Uterus (tissue), 4 donors: ENCODE data around the gene FARS2. TPM values are rescaled to one million over a fixed set of nuclear protein-coding genes. Genes with fewer than 3 reads are reported as not detected.

ENCODE experiments used
- DNase-seq, 2 donors: peaks; one replicate each; pipeline ENCODE4 v3.0.0-alpha.2; 2019 to 2020
- H3K27ac ChIP-seq, 2 donors: fragments of 200-600 bp; sonication (generic); 1 replicate in 1 of 2; 2 replicates in 1 of 2; pipeline ENCODE4 v1.5.1; 2016 to 2018
- H3K27me3 ChIP-seq, 2 donors: fragments of 200-600 bp; sonication (generic); one replicate each; pipeline ENCODE4 v1.5.1; 2018 to 2019; ENCODE audit warnings: control low read depth in 1 of 2
- H3K36me3 ChIP-seq, 2 donors: fragments of 200-600 bp; sonication (generic); one replicate each; pipeline ENCODE4 v1.5.1; 2019; ENCODE audit warnings: control low read depth in 1 of 2
- H3K4me1 ChIP-seq, 2 donors: fragments of 200-600 bp; sonication (generic); one replicate each; pipeline ENCODE4 v1.5.1; 2018 to 2019; ENCODE audit warnings: control low read depth in 1 of 2
- H3K4me3 ChIP-seq, 2 donors: fragments of 200-600 bp; sonication (generic); 1 replicate in 1 of 2; 2 replicates in 1 of 2; pipeline ENCODE4 v1.5.1; 2018 to 2019; ENCODE audit warnings: mild to moderate bottlenecking in 1 of 2
- H3K9me3 ChIP-seq, 2 donors: fragments of 200-600 bp; sonication (generic); one replicate each; pipeline ENCODE4 v1.5.1; 2019; ENCODE audit warnings: control low read depth in 1 of 2
- CTCF ChIP-seq, 4 experiments: fragments of 200-600 bp in 2 of 4; fragments of 450-650 bp in 2 of 4; sonication (generic) in 2 of 4; IDR thresholded peaks; one replicate each; pipeline ENCODE4 v1.5.1; 2016 to 2019; ENCODE audit warnings: antibody characterized with exemption in 4 of 4, mild to moderate bottlenecking in 2 of 4, moderate library complexity in 1 of 4
- POLR2A ChIP-seq, 2 donors: fragments of 450-650 bp; IDR thresholded peaks; one replicate each; pipeline ENCODE4 v1.6.1; 2016; ENCODE audit warnings: antibody characterized with exemption in 2 of 2, mild to moderate bottlenecking in 1 of 2, moderate library complexity in 1 of 2
- intact Hi-C: fragments of 100-400 bp; cut with DNase I; formaldehyde crosslinking; loops from one replicate; pipeline ENCODE4 v1.15.1; 2023; ENCODE audit warnings: low total_unique reads
- total RNA-seq, 4 donors: library from RNA; depleted of rRNA in 3 of 4; stranded (reverse); fragments of >200 nt in 3 of 4; gene quantifications; one replicate each; pipeline versions ENCODE4 v1.1.0 to v1.2.4, GENCODE V29; 2014 to 2023
- donor health status: DM: yes; HTN: yes; CAD: no.

The FARS2 gene
- total RNA-seq, 4 donors from 2014 or later: 14.4 to 32.5 (median 25.6) TPM

GRCh38 chr6:5384276-5384675 lies 123.0 kb downstream of the FARS2 start:
- no peak for DNase-seq
- H3K4me3 ChIP-seq: no peak overlapping the region
- H3K4me1 ChIP-seq: no peaks in the 10 kb centered on the region
- no peaks in the 10 kb centered on the region for H3K27me3 ChIP-seq
- no peaks in the 10 kb centered on the region for H3K9me3 ChIP-seq
- TF ChIP-seq CTCF (IDR thresholded peaks at IDR 0.05) (no peak), POLR2A (IDR thresholded peaks at IDR 0.05) (no peak)
- no peaks in the 10 kb centered on the region for H3K36me3 ChIP-seq
- intact Hi-C loops: no loop called here
- H3K27ac ChIP-seq: no peak overlapping the region

DNA sequence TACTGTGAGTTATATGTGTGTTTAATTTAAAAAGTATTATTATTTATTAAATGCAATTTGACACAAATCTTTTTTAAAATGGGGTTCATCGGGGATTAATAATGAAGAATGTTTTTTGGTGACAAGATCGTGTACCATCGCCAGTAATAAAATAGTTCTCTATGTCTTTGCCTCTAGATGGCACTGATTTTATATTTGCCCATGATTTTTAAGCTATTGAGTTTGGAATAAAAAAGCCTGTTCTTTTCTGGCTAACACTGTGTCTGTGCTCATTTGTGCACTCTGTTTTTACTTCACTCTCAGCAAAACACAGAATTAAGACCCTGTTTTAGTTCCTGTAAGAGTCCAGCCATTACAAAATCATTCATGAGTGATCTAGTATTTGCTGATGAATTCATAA lies 127.0 kb downstream of the FARS2 start:
- Histone ChIP-seq H3K36me3 (no peaks in the 10 kb centered on the region), H3K27ac (no peak overlapping the region), H3K4me3 (no peak overlapping the region), H3K9me3 (no peaks in the 10 kb centered on the region), H3K27me3 (no peaks in the 10 kb centered on the region), H3K4me1 (no peaks in the 10 kb centered on the region)
- no peak for TF ChIP-seq POLR2A (IDR thresholded peaks at IDR 0.05)
- no peak for TF ChIP-seq CTCF (IDR thresholded peaks at IDR 0.05)
- intact Hi-C loops: no loop called here
- DNase-seq: no peak

GRCh38 chr6:5389086-5389745 lies 127.9 kb downstream of the FARS2 start:
- intact Hi-C loops: no loop called here
- Histone ChIP-seq H3K27me3 (no peaks in the 10 kb centered on the region), H3K9me3 (no peaks in the 10 kb centered on the region), H3K4me1 (no peaks in the 10 kb centered on the region), H3K4me3 (no peak overlapping the region), H3K27ac (no peak overlapping the region), H3K36me3 (no peaks in the 10 kb centered on the region)
- no peak for DNase-seq
- no peak for TF ChIP-seq POLR2A (IDR thresholded peaks at IDR 0.05)
- no peak for TF ChIP-seq CTCF (IDR thresholded peaks at IDR 0.05)

- no peak for TF ChIP-seq POLR2A (IDR thresholded peaks at IDR 0.05)
- no peak for TF ChIP-seq CTCF (IDR thresholded peaks at IDR 0.05)
- Histone ChIP-seq H3K27me3 (no peaks in the 10 kb centered on the region), H3K27ac (no peak overlapping the region), H3K9me3 (no peaks in the 10 kb centered on the region), H3K4me1 (no peaks in the 10 kb centered on the region), H3K36me3 (no peaks in the 10 kb centered on the region), H3K4me3 (no peak overlapping the region)
- no peak for DNase-seq
- intact Hi-C loops: no loop called here
These were observed 128.9 kb downstream of the FARS2 start for GRCh38 chr6:5390177-5390576.

DNA sequence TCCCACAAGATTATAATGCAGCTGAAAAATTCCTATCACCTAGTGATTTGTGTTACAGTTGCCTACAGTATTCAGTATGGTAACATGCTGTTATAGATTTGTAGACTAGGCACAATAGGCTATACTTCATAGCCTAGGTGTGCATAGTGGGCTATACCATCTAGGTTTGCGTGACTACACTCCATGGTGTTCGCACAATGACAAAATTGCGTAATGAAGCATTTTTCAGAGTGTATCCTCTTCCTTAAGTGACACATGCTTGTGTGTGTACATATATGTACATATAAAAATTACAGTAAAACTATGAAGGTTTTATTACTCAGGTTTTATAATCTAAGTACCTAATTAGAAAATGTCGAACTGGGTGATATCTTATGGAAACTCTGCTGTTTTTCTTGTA lies 133.0 kb downstream of the FARS2 start:
- Histone ChIP-seq H3K36me3 (no peaks in the 10 kb centered on the region), H3K4me1 (no peaks in the 10 kb centered on the region), H3K4me3 (no peak overlapping the region), H3K9me3 (no peaks in the 10 kb centered on the region), H3K27me3 (no peaks in the 10 kb centered on the region), H3K27ac (no peak overlapping the region)
- TF ChIP-seq CTCF (IDR thresholded peaks at IDR 0.05) (no peak), POLR2A (IDR thresholded peaks at IDR 0.05) (no peak)
- intact Hi-C loops: no loop called here
- no peak for DNase-seq
